Ovary (tissue), 9 donors: ENCODE results near the gene PROX1. TPM values are rescaled to one million over a fixed set of nuclear protein-coding genes. Genes with fewer than 3 reads are reported as not detected.

Experiments used
- DNase-seq, 5 donors: peaks; one replicate each; pipeline ENCODE4 v3.0.0-alpha.2; 2019 to 2020
- H3K27ac ChIP-seq, 2 donors: fragments of 200-600 bp; one replicate each; pipeline versions ENCODE4 v1.5.1 to v1.8.0; 2019 to 2022
- H3K27me3 ChIP-seq: fragments of 200-600 bp; one replicate; pipeline ENCODE4 v1.8.0; 2022
- H3K36me3 ChIP-seq: fragments of 200-600 bp; sonication (generic); one replicate; pipeline ENCODE4 v1.5.1; 2019
- H3K4me1 ChIP-seq: one replicate; pipeline ENCODE4 v1.8.1; 2013; ENCODE audit warnings: mild to moderate bottlenecking, moderate library complexity; ENCODE audit not compliant: insufficient read depth
- H3K4me3 ChIP-seq: fragments of 200-600 bp; sonication (generic); one replicate; pipeline ENCODE4 v1.5.1; 2017
- H3K9me3 ChIP-seq, 2 donors: fragments of 200-600 bp in 1 of 2; sonication (generic) in 1 of 2; one replicate each; pipeline versions ENCODE4 v1.5.1 to v1.8.1; 2013 to 2019; ENCODE audit warnings: mild to moderate bottlenecking in 1 of 2, moderate library complexity in 1 of 2
- EP300 ChIP-seq: sonication (generic); formaldehyde crosslinking; IDR thresholded peaks from one replicate; pipeline ENCODE4 v1.6.1; 2017; ENCODE audit warnings: antibody characterized with exemption
- POLR2A ChIP-seq: fragments of 450-650 bp; IDR thresholded peaks from one replicate; pipeline ENCODE4 v1.6.1; 2017; ENCODE audit warnings: antibody characterized with exemption, mild to moderate bottlenecking, moderate library complexity
- WGBS, 3 donors: extraction: QIAGEN DNeasy Blood & Tissue Kit in 1 of 3; methylation state at CpG; one replicate each; pipeline versions ENCODE4 v1.1.5 to v1.1.7; 2013 to 2017; 5-methylcytosine and 5-hydroxymethylcytosine counted together
- intact Hi-C, 4 donors: fragments of 100-400 bp; cut with DNase I; formaldehyde crosslinking; loops; one replicate each; pipeline versions ENCODE4 v1.11.0 to v1.15.1; 2022 to 2023
- polyA plus RNA-seq, 2 donors: library from polyadenylated mRNA; stranded (reverse); fragments of 200-250 nt in 1 of 2; fragments of 350-450 nt in 1 of 2; fragmentation: Illumina TruSeq in 1 of 2; extraction: RNeasy Lipid Tissue Mini Kit (QIAGEN cat#74804) in 1 of 2; gene quantifications; one replicate each; pipeline ENCODE4 v1.2.3, GENCODE V29; 2013 to 2014
- total RNA-seq, 7 donors: library from RNA; depleted of rRNA in 2 of 7; stranded (reverse); fragments of >200 nt in 2 of 7; fragmentation: NEBNext Ultra II Directional in 3 of 7; extraction: Animal tissue kit (Norgen Biotek cat#: 25700) in 3 of 7; gene quantifications; one replicate each; pipeline versions ENCODE4 v1.1.0 to v1.2.4, GENCODE V29; 2016 to 2023
- TF ChIP-seq, protein P1 (sequence below), 3 donors: fragments of 450-650 bp in 2 of 3; fragments of 200-600 bp in 1 of 3; IDR thresholded peaks; one replicate each; pipeline versions ENCODE4 v1.5.1 to v1.8.0; 2016 to 2022; ENCODE audit warnings: antibody characterized with exemption in 3 of 3, mild to moderate bottlenecking in 1 of 3
- donor health status: DM: no; HTN: no; CAD: no; lungs with moderate emphysema.
- donor health status: DM: no; HTN: no; CAD: no.
- donor health status: Bipolar disorder and iron deficiency.
- donor health status: DM: yes; HTN: yes; CAD: no.
- donor health status: DM: no; HTN: no; CAD: no.
- donor health status: DM: yes; HTN: yes; CAD: no.

The PROX1 gene
- total and polyA plus RNA-seq, 9 donors, result 3.6 to 23.6 (median 13.2) TPM

DNA sequence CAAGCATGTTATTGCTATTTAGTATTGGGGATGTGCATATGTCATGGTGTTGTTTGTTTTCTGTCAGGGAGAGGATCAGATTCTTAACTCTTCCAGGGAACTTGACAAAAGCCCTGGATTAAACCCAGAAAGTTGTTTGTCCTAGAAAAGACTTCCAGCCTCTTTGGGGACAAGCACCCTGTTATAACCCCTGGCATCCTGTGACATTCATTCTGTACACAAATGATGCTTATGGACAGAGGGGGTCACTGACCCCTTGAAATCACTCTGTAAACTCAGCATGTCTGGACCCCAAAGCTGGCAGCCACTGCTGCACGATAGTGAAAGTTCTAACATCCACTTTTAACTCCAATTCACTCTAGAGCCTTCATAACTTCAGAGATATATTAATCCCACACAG lies 81.2 kb downstream of the PROX1 start:
- intact Hi-C loops, result no loop called here
- no peak for DNase-seq
- no peak overlapping the region for H3K27ac ChIP-seq
- H3K27me3 ChIP-seq, result no peaks in the 10 kb centered on the region
- no peaks in the 10 kb centered on the region for H3K36me3 ChIP-seq
- H3K4me3 ChIP-seq, result no peak overlapping the region
- H3K9me3 ChIP-seq, result no peaks in the 10 kb centered on the region
- TF ChIP-seq, protein P1, sequence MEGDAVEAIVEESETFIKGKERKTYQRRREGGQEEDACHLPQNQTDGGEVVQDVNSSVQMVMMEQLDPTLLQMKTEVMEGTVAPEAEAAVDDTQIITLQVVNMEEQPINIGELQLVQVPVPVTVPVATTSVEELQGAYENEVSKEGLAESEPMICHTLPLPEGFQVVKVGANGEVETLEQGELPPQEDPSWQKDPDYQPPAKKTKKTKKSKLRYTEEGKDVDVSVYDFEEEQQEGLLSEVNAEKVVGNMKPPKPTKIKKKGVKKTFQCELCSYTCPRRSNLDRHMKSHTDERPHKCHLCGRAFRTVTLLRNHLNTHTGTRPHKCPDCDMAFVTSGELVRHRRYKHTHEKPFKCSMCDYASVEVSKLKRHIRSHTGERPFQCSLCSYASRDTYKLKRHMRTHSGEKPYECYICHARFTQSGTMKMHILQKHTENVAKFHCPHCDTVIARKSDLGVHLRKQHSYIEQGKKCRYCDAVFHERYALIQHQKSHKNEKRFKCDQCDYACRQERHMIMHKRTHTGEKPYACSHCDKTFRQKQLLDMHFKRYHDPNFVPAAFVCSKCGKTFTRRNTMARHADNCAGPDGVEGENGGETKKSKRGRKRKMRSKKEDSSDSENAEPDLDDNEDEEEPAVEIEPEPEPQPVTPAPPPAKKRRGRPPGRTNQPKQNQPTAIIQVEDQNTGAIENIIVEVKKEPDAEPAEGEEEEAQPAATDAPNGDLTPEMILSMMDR (IDR thresholded peaks at IDR 0.05), result no peak
- no peak for TF ChIP-seq POLR2A
- TF ChIP-seq EP300, result no peak
- H3K4me1 ChIP-seq, result no peaks in the 10 kb centered on the region
- WGBS, 3 donors, result 46 to 60% (median 54%) methylated on average over 1 of the region's 1 CpG

- Histone ChIP-seq H3K27me3 (no peaks in the 10 kb centered on the region), H3K9me3 (no peaks in the 10 kb centered on the region), H3K27ac (no peak overlapping the region), H3K4me3 (no peak overlapping the region), H3K36me3 (no peaks in the 10 kb centered on the region), H3K4me1 (peaks cover 2% of the 10 kb centered on the region)
- WGBS, 3 donors, result 89 to 100% (median 90%) methylated on average over 1 of the region's 1 CpG
- TF ChIP-seq, protein P1 (IDR thresholded peaks at IDR 0.05), result no peak
- TF ChIP-seq EP300 (no peak), POLR2A (no peak)
- DNase-seq, result no peak
- intact Hi-C loops, result no loop called here
Measured at GRCh38 chr1:214071469-214071868, 83.7 kb downstream of the PROX1 start.

DNA sequence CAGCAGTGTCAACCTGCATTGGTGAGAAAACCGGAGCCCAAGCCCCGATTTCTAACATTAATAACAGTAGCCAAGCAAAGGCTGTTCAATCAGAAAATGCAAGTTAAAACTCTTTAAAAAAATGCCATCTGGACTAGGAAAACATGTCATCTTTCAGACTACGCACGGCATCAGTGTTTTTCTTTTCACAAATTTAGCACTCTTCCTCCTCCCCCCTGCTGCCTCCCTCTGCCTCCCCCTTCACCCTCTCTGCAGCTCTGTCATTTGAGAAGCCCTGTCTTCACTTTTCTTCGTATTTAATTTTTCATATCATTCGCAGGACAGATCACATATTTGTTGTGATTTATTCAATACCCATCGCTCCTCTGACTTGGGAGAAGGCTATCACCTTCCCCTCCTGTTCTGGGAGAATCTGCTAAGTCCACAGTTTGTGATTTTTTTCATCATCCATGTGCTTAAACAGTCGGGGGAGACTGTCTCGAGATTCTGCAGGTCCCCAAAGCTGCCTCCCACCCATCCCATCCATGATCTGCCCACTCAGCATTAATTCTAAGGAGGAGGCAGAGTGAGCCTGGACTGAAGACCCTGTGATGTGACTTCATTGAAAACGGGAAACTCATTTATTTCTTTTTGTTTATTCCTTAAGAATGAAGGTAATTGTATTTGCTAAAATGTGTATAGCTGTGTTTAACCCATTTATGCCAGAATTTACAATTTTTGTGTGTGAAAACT lies 84.8 kb downstream of the PROX1 start:
- Histone ChIP-seq H3K4me1 (peaks cover 2% of the 10 kb centered on the region), H3K4me3 (no peak overlapping the region), H3K27ac (no peak overlapping the region), H3K27me3 (no peaks in the 10 kb centered on the region), H3K36me3 (no peaks in the 10 kb centered on the region), H3K9me3 (no peaks in the 10 kb centered on the region)
- no peak for TF ChIP-seq EP300
- TF ChIP-seq, protein P1 (IDR thresholded peaks at IDR 0.05), result no peak
- no peak for TF ChIP-seq POLR2A
- DNase-seq, result no peak
- intact Hi-C loops, result no loop called here
- 7 to 19% (median 8%) methylated on average over 10 of the region's 10 CpGs for WGBS, 3 donors

GRCh38 chr1:214074477-214074876 lies 86.7 kb downstream of the PROX1 start:
- 61 to 93% (median 79%) methylated on average over 1 of the region's 1 CpG for WGBS, 3 donors
- Histone ChIP-seq H3K27me3 (no peaks in the 10 kb centered on the region), H3K4me1 (peaks cover 2% of the 10 kb centered on the region), H3K9me3 (no peaks in the 10 kb centered on the region), H3K36me3 (no peaks in the 10 kb centered on the region), H3K27ac (no peak overlapping the region), H3K4me3 (no peak overlapping the region)
- intact Hi-C loops, result no loop called here
- no peak for TF ChIP-seq POLR2A
- DNase-seq, result no peak

DNA sequence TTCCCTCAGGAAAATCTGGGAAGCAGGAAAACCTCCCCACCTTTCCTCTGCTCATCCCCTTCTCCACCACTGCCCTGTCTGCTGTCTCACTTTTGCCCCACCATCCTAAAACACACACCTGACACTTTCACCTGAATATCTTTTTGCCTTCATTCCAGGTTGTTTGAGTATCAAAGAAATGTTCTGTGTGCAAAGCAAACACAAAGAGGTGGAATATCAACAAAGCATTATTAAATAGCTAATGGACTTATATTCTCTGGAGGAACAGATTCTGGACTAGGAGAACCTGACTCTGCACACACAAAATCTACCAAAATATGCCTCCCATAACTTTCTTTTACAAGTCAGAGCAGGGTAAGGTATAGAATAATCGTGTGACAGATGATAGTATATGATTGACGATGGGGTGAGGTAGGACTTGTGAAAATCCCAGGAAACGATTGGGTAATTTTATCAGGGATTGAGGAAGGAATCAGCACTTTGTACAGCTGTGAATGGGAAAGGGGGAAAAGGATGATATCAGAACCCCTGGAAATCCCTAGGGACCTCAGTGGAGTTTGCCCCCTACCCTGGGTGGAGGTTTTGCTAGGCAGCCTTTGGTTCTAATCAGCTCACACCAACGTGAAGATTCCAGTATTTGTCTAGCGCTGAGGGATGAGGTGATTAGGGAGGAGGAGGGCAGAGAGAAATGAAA lies 87.7 kb downstream of the PROX1 start:
- WGBS, 3 donors, result 32 to 39% (median 37%) methylated on average over 5 of the region's 5 CpGs
- Histone ChIP-seq H3K9me3 (no peaks in the 10 kb centered on the region), H3K4me3 (no peak overlapping the region), H3K4me1 (peaks cover 2% of the 10 kb centered on the region), H3K27me3 (no peaks in the 10 kb centered on the region), H3K27ac (no peak overlapping the region), H3K36me3 (no peaks in the 10 kb centered on the region)
- no peak for DNase-seq
- TF ChIP-seq POLR2A (no peak), EP300 (no peak)
- TF ChIP-seq, protein P1 (IDR thresholded peaks at IDR 0.05), result no peak
- intact Hi-C loops, result no loop called here
